Endothelial cell of hepatic sinusoid (primary cell): ENCODE measurements around the gene TMEM273.
"Not testable (repeated sequence)": the region's sequence is repeated elsewhere in the genome, so short reads cannot be mapped to it uniquely, and the experiment has no call there.

Experiments used
- in situ Hi-C: cut with HindIII; loops from 2 replicates; pipeline ENCODE4 v1.10.0; 2017; ENCODE audit warnings: low sequenced_read_pairs

TMEM273 gene

GRCh38 chr10:49207936-49208487, 19.8 kb upstream of the TMEM273 start:
- in situ Hi-C loops, result no loop called here

GRCh38 chr10:49207113-49207512, 18.9 kb upstream of the TMEM273 start:
- in situ Hi-C loops, result no loop called here

- in situ Hi-C loops, result no loop called here
Measured at GRCh38 chr10:49205206-49205605, 17.0 kb upstream of the TMEM273 start.

GRCh38 chr10:49204119-49204518, 15.9 kb upstream of the TMEM273 start:
- in situ Hi-C loops, result no loop called here

GRCh38 chr10:49202266-49202665, 14.1 kb upstream of the TMEM273 start:
- in situ Hi-C loops, result no loop called here

GRCh38 chr10:49200854-49201253, 12.7 kb upstream of the TMEM273 start:
- in situ Hi-C loops, result no loop called here

GRCh38 chr10:49197171-49197570, 9.0 kb upstream of the TMEM273 start:
- in situ Hi-C loops, result no loop called here

GRCh38 chr10:49195864-49196263, 7.7 kb upstream of the TMEM273 start:
- in situ Hi-C loops, result not testable (repeated sequence)

GRCh38 chr10:49194212-49194920, 6.2 kb upstream of the TMEM273 start:
- in situ Hi-C loops, result no loop called here

GRCh38 chr10:49191349-49191748, 3.2 kb upstream of the TMEM273 start:
- in situ Hi-C loops, result no loop called here

GRCh38 chr10:49189422-49189821, 1.2 kb upstream of the TMEM273 start:
- in situ Hi-C loops, result no loop called here

GRCh38 chr10:49187044-49187484, 1.1 kb downstream of the TMEM273 start:
- in situ Hi-C loops, result no loop called here

- in situ Hi-C loops, result no loop called here
Measured at GRCh38 chr10:49186613-49187012, 1.6 kb downstream of the TMEM273 start.

- in situ Hi-C loops, result no loop called here
Measured at GRCh38 chr10:49185213-49185612, 3.0 kb downstream of the TMEM273 start.

- in situ Hi-C loops, result no loop called here
Measured at GRCh38 chr10:49184642-49185111, 3.5 kb downstream of the TMEM273 start.

- in situ Hi-C loops, result no loop called here
Measured at GRCh38 chr10:49183596-49184542, 4.3 kb downstream of the TMEM273 start.

- in situ Hi-C loops, result no loop called here
Measured at GRCh38 chr10:49182776-49183175, 5.4 kb downstream of the TMEM273 start.

- in situ Hi-C loops, result no loop called here
Measured at GRCh38 chr10:49180444-49180860, 7.7 kb downstream of the TMEM273 start.

- in situ Hi-C loops, result no loop called here
Measured at GRCh38 chr10:49179699-49180443, 8.3 kb downstream of the TMEM273 start.
